Liver (tissue), 3 donors: Measurements from ENCODE around the gene KL.

ENCODE experiments used
- SP1 ChIP-seq: IDR thresholded peaks from 2 replicates; pipeline ENCODE4 v1.6.1; 2018; ENCODE audit warnings: antibody characterized with exemption, mild to moderate bottlenecking
- TF ChIP-seq, protein P1 (sequence below): fragments of 150-350 bp; IDR thresholded peaks from 2 replicates; pipeline ENCODE4 v1.5.1; 2017; ENCODE audit warnings: improper control_type of control experiment, low read depth, low read length; ENCODE audit not compliant: missing input control
- donor health status: healthy.
- donor health status: healthy.

DNA sequence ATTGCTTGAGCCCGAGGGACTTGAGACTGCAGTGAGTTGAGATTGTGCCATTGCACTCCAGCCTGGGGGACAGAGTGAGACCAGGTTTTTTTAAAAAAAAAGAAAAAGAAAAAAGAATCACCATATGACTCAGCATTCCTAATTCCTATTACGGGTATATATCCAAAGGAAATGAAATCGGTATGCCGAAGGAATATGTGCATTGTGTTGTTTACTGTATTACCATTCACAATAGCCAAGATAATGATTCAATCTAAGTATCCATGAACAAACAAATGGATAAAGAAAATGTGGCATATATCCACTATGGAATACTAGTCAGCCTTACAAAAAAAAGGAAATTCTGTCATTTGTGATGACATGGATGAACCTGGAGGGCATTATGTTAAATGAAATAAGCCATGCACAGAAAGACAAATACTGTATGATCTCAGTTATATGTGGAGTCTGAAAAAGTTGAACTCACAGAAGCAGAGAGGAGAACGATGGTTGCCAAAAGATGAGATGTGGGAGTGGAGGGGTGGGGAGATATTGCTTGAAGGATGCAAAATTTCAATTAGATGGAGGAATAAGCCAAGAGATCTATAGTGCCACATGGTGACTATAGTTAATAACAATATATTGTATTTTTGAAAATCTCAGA lies 4.3 kb upstream of the KL start:
- no peak for TF ChIP-seq SP1
- TF ChIP-seq, protein P1, sequence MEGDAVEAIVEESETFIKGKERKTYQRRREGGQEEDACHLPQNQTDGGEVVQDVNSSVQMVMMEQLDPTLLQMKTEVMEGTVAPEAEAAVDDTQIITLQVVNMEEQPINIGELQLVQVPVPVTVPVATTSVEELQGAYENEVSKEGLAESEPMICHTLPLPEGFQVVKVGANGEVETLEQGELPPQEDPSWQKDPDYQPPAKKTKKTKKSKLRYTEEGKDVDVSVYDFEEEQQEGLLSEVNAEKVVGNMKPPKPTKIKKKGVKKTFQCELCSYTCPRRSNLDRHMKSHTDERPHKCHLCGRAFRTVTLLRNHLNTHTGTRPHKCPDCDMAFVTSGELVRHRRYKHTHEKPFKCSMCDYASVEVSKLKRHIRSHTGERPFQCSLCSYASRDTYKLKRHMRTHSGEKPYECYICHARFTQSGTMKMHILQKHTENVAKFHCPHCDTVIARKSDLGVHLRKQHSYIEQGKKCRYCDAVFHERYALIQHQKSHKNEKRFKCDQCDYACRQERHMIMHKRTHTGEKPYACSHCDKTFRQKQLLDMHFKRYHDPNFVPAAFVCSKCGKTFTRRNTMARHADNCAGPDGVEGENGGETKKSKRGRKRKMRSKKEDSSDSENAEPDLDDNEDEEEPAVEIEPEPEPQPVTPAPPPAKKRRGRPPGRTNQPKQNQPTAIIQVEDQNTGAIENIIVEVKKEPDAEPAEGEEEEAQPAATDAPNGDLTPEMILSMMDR, result no peak
